ENCODE measurements around the gene VEGFC.

DNA sequence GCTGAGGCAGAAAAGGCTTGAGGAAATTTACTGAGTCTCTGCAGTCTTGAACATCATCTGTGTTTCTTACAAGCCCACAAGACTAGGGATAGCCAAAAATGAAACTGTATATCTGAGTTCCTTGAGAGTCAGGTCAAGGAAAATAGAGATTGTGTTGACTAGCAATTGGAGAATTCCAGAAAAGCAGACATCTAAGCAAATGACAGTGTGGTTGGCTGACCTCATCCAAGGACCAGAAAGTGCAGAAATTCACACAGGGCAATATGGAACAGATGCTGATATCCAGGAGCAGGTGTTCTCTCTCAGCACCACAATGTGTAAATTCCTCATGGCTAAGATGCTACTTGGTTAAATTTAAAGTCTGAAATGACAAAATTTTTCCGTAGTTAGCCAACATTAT lies 146.4 kb downstream of the VEGFC start:
- TF ChIP-seq, protein P1, sequence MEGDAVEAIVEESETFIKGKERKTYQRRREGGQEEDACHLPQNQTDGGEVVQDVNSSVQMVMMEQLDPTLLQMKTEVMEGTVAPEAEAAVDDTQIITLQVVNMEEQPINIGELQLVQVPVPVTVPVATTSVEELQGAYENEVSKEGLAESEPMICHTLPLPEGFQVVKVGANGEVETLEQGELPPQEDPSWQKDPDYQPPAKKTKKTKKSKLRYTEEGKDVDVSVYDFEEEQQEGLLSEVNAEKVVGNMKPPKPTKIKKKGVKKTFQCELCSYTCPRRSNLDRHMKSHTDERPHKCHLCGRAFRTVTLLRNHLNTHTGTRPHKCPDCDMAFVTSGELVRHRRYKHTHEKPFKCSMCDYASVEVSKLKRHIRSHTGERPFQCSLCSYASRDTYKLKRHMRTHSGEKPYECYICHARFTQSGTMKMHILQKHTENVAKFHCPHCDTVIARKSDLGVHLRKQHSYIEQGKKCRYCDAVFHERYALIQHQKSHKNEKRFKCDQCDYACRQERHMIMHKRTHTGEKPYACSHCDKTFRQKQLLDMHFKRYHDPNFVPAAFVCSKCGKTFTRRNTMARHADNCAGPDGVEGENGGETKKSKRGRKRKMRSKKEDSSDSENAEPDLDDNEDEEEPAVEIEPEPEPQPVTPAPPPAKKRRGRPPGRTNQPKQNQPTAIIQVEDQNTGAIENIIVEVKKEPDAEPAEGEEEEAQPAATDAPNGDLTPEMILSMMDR (IDR thresholded peaks at IDR 0.05; ENCODE audit: low read depth, low read length): no peak
- TF ChIP-seq POLR2A (IDR thresholded peaks at IDR 0.05; ENCODE audit: extremely low read depth, insufficient read length): no peak
- TF ChIP-seq MYC (IDR thresholded peaks at IDR 0.05; ENCODE audit: low read depth, low read length): no peak

All from NB4 (cell line).